MM.1S (cell line): ENCODE measurements around the gene BEST4.

Source experiments
- DNase-seq: peaks from one replicate; pipeline ENCODE4 v3.0.0-alpha.2; 2015
- H2AFZ ChIP-seq: fragments of 300-600 bp; sonication (generic); 2 replicates; pipeline ENCODE4 v1.6.0; 2016; ENCODE audit warnings: antibody characterized with exemption, low read length
- H3F3A ChIP-seq: fragments of 300-600 bp; sonication (generic); 2 replicates; pipeline ENCODE4 v1.6.1; 2016; ENCODE audit warnings: mild to moderate bottlenecking, antibody characterized with exemption, low read length, moderate library complexity, mixed read lengths; ENCODE audit not compliant: insufficient read depth
- H3K27ac ChIP-seq: fragments of 300-600 bp; sonication (generic); 2 replicates; pipeline ENCODE4 v1.5.1; 2016; ENCODE audit warnings: mild to moderate bottlenecking, low read length
- H3K27me3 ChIP-seq: fragments of 300-600 bp; sonication (generic); replicated peaks from 2 replicates; pipeline ENCODE4 v1.6.0; 2016; ENCODE audit warnings: low read length; ENCODE audit not compliant: insufficient read depth
- H3K36me3 ChIP-seq: fragments of 300-600 bp; sonication (generic); replicated peaks from 2 replicates; pipeline ENCODE4 v1.6.1; 2016; ENCODE audit warnings: mild to moderate bottlenecking, low read length, mixed read lengths; ENCODE audit not compliant: insufficient read depth
- H3K4me1 ChIP-seq: fragments of 300-600 bp; sonication (generic); 2 replicates; pipeline ENCODE4 v1.6.1; 2016; ENCODE audit warnings: low read length, mixed read lengths
- H3K4me2 ChIP-seq: fragments of 300-600 bp; sonication (generic); 2 replicates; pipeline ENCODE4 v1.6.0; 2016; ENCODE audit warnings: low read depth, low read length
- H3K4me3 ChIP-seq: fragments of 300-600 bp; sonication (generic); 2 replicates; pipeline ENCODE4 v1.5.1; 2016; ENCODE audit warnings: low read length, mixed read lengths
- H3K79me2 ChIP-seq: fragments of 300-600 bp; sonication (generic); 2 replicates; pipeline ENCODE4 v1.6.1; 2016; ENCODE audit warnings: mixed run types, low read length, mixed read lengths
- H3K9ac ChIP-seq: fragments of 300-600 bp; sonication (generic); 2 replicates; pipeline ENCODE4 v1.6.1; 2016; ENCODE audit warnings: low read length, mixed read lengths
- H3K9me2 ChIP-seq: fragments of 300-600 bp; sonication (generic); replicated peaks from 2 replicates; pipeline ENCODE4 v1.6.1; 2016; ENCODE audit warnings: mild to moderate bottlenecking, low read length, mixed read lengths; ENCODE audit not compliant: insufficient read depth
- H3K9me3 ChIP-seq: fragments of 300-600 bp; sonication (generic); replicated peaks from 2 replicates; pipeline ENCODE4 v1.6.1; 2016; ENCODE audit warnings: mild to moderate bottlenecking, low read length, mixed read lengths; ENCODE audit not compliant: insufficient read depth
- H4K20me1 ChIP-seq: fragments of 300-600 bp; sonication (generic); 2 replicates; pipeline ENCODE4 v1.6.1; 2016; ENCODE audit warnings: mild to moderate bottlenecking, low read length, moderate library complexity, mixed read lengths; ENCODE audit not compliant: insufficient read depth
- CTCF ChIP-seq: fragments of 300-600 bp; sonication (generic); IDR thresholded peaks from 2 replicates; pipeline ENCODE4 v1.5.1; 2016; ENCODE audit warnings: antibody characterized with exemption, low read length, mixed read lengths
- EZH2 ChIP-seq: fragments of 300-600 bp; sonication (generic); optimal IDR thresholded peaks from 2 replicates; pipeline ENCODE3; 2017; ENCODE audit warnings: low read depth, mild to moderate bottlenecking, antibody characterized with exemption, low read length, mixed read lengths
- EZH2phosphoT487 ChIP-seq: fragments of 300-600 bp; sonication (generic); IDR thresholded peaks from 2 replicates; pipeline ENCODE4 v1.6.1; 2018; ENCODE audit warnings: antibody characterized with exemption, low read length

Gene BEST4

GRCh38 chr1:44829506-44830384 lies 41.8 kb upstream of the BEST4 start:
- Histone ChIP-seq H3K79me2 (no peaks in the 10 kb centered on the region), H3K4me1 (no peaks in the 10 kb centered on the region), H3K4me2 (no peak overlapping the region), H3K9ac (no peak overlapping the region), H3K27ac (no peak overlapping the region), H4K20me1 (no peaks in the 10 kb centered on the region), H3K4me3 (no peak overlapping the region), H2AFZ (no peak overlapping the region), H3K9me2 (no peaks in the 10 kb centered on the region), H3F3A (no peaks in the 10 kb centered on the region), H3K27me3 (no peaks in the 10 kb centered on the region), H3K9me3 (no peaks in the 10 kb centered on the region), H3K36me3 (no peaks in the 10 kb centered on the region)
- no peak for DNase-seq
- no peak for TF ChIP-seq EZH2phosphoT487
- TF ChIP-seq CTCF = no peak
- no peak for TF ChIP-seq EZH2

GRCh38 chr1:44828841-44829440 lies 41.0 kb upstream of the BEST4 start:
- Histone ChIP-seq H3F3A (no peaks in the 10 kb centered on the region), H3K4me2 (no peak overlapping the region), H3K9me2 (no peaks in the 10 kb centered on the region), H3K4me1 (no peaks in the 10 kb centered on the region), H3K9me3 (no peaks in the 10 kb centered on the region), H3K36me3 (no peaks in the 10 kb centered on the region), H3K4me3 (no peak overlapping the region), H3K9ac (no peak overlapping the region), H3K79me2 (no peaks in the 10 kb centered on the region), H3K27ac (no peak overlapping the region), H4K20me1 (no peaks in the 10 kb centered on the region), H3K27me3 (no peaks in the 10 kb centered on the region), H2AFZ (no peak overlapping the region)
- TF ChIP-seq EZH2 (no peak), CTCF (no peak), EZH2phosphoT487 (no peak)
- DNase-seq = no peak

GRCh38 chr1:44828003-44828651 lies 40.2 kb upstream of the BEST4 start:
- no peaks in the 10 kb centered on the region for H3K27me3 ChIP-seq
- no peaks in the 10 kb centered on the region for H3K9me3 ChIP-seq
- TF ChIP-seq EZH2phosphoT487 (no peak), CTCF (no peak), EZH2 (no peak)
- DNase-seq = no peak
- H3K4me1 ChIP-seq = no peaks in the 10 kb centered on the region
- no peak overlapping the region for H2AFZ ChIP-seq
- no peaks in the 10 kb centered on the region for H3K36me3 ChIP-seq
- no peak overlapping the region for H3K4me2 ChIP-seq
- H3K27ac ChIP-seq = no peak overlapping the region
- no peaks in the 10 kb centered on the region for H4K20me1 ChIP-seq
- H3K4me3 ChIP-seq = no peak overlapping the region
- H3K79me2 ChIP-seq = no peaks in the 10 kb centered on the region
- H3K9me2 ChIP-seq = no peaks in the 10 kb centered on the region
- no peak overlapping the region for H3K9ac ChIP-seq
- H3F3A ChIP-seq = no peaks in the 10 kb centered on the region
